Bone marrow (tissue), 2 donors: ENCODE data around the gene AFP.
"Not testable (repeated sequence)": the region's sequence is repeated elsewhere in the genome, so short reads cannot be mapped to it uniquely, and the experiment has no call there.

ENCODE experiments used
- DNase-seq, 2 donors: peaks; one replicate each; lab custom pipeline; 2025; lab: John Stamatoyannopoulos, UW

AFP gene

GRCh38 chr4:73435984-73436383 is at the start of gene AFP:
AFP (plus strand) TSS chr4:73436221; CDS start chr4:73436263, 42 bp downstream.
- no peak for DNase-seq

- DNase-seq: no peak
These were observed 48.5 kb upstream of the AFP start for GRCh38 chr4:73387552-73387951.

- no peak for DNase-seq
These were observed 47.1 kb upstream of the AFP start for GRCh38 chr4:73388887-73389286.

GRCh38 chr4:73389663-73390062 is 46.4 kb upstream of the AFP start:
- not testable (repeated sequence) for DNase-seq

- no peak for DNase-seq
These were observed 44.2 kb upstream of the AFP start for GRCh38 chr4:73391774-73392173.

GRCh38 chr4:73392936-73393335 is 43.1 kb upstream of the AFP start:
- DNase-seq: no peak

- DNase-seq: no peak
These were observed 39.7 kb upstream of the AFP start for GRCh38 chr4:73396304-73396703.

GRCh38 chr4:73396993-73397972 is 38.7 kb upstream of the AFP start:
- DNase-seq: no peak

GRCh38 chr4:73401412-73401811 is 34.6 kb upstream of the AFP start:
- DNase-seq: no peak

- no peak for DNase-seq
These were observed 32.0 kb upstream of the AFP start, which contains the start of gene ALB for GRCh38 chr4:73404042-73404441. ALB (plus strand) TSS chr4:73404287; CDS start chr4:73404328, 41 bp downstream.

- DNase-seq: no peak
These were observed 31.6 kb upstream of the AFP start for GRCh38 chr4:73404457-73404856.

- DNase-seq: no peak
These were observed 30.9 kb upstream of the AFP start for GRCh38 chr4:73405138-73405537.

- DNase-seq: no peak
These were observed 29.5 kb upstream of the AFP start for GRCh38 chr4:73406548-73406875.

- no peak for DNase-seq
These were observed 28.8 kb upstream of the AFP start for GRCh38 chr4:73407227-73407673.

- no peak for DNase-seq
These were observed 27.7 kb upstream of the AFP start for GRCh38 chr4:73408181-73408867.

- no peak for DNase-seq
These were observed 26.8 kb upstream of the AFP start for GRCh38 chr4:73409012-73409862.

GRCh38 chr4:73409978-73410548 is 26.0 kb upstream of the AFP start:
- DNase-seq: no peak

- no peak for DNase-seq
These were observed 24.9 kb upstream of the AFP start for GRCh38 chr4:73410916-73411730.

GRCh38 chr4:73411731-73412414 is 24.1 kb upstream of the AFP start:
- DNase-seq: no peak

GRCh38 chr4:73413294-73413755 is 22.7 kb upstream of the AFP start:
- DNase-seq: no peak
